Coronary artery (tissue), 2 donors: ENCODE measurements around the gene TMEM63C.

Experiments
- DNase-seq: peaks from one replicate; pipeline ENCODE4 v3.0.0-alpha.2; 2017; ENCODE audit warnings: low spot score
- H3K27ac ChIP-seq, 2 donors: fragments of 200-600 bp; sonication (generic); one replicate each; pipeline ENCODE4 v1.5.1; 2016 to 2019
- H3K4me3 ChIP-seq: fragments of 200-600 bp; sonication (generic); 2 replicates; pipeline ENCODE4 v1.5.1; 2016; ENCODE audit warnings: mild to moderate bottlenecking, moderate library complexity
- CTCF ChIP-seq: fragments of 200-600 bp; sonication (generic); IDR thresholded peaks from one replicate; pipeline ENCODE4 v1.5.1; 2019; ENCODE audit warnings: antibody characterized with exemption

Gene TMEM63C

GRCh38 chr14:77177702-77178101, 3.9 kb upstream of the TMEM63C start:
- DNase-seq, result no peak
- no peak overlapping the region for H3K4me3 ChIP-seq
- TF ChIP-seq CTCF, result no peak

GRCh38 chr14:77178656-77179055, 2.9 kb upstream of the TMEM63C start:
- no peak for TF ChIP-seq CTCF
- H3K27ac ChIP-seq, result no peak overlapping the region
- DNase-seq, result no peak
- H3K4me3 ChIP-seq, result no peak overlapping the region

More at GRCh38 chr14:77177702-77178101, 3.9 kb upstream of the TMEM63C start:
- no peak overlapping the region for H3K27ac ChIP-seq

GRCh38 chr14:77180726-77181602, 634 bp upstream of the TMEM63C start:
- no peak overlapping the region for H3K4me3 ChIP-seq
- no peak overlapping the region for H3K27ac ChIP-seq

DNA sequence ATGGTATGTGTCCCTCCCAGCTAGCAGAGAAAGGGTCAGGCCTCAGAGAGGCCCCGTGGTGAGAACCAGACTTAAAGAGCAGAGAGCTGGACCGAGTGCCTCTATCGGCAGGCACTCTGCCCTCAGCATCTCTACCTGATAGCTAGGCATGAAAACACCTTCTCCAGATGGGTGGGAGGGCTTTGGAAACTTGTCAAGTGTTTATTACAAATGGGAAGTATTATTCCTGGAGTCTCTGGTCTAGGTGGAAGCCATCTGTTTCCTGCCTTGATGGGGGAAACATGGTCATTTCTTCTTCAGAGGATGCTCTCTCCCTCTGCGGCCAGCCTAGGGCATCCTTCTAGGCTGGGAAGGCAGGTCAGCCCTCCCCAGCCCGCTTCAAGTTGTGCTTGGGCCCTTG, 2.3 kb downstream of the TMEM63C start:
- Histone ChIP-seq H3K27ac (no peak overlapping the region), H3K4me3 (no peak overlapping the region)
- TF ChIP-seq CTCF, result no peak
- no peak for DNase-seq

More at GRCh38 chr14:77180726-77181602, 634 bp upstream of the TMEM63C start:
- TF ChIP-seq CTCF, result no peak
- DNase-seq, result no peak

DNA sequence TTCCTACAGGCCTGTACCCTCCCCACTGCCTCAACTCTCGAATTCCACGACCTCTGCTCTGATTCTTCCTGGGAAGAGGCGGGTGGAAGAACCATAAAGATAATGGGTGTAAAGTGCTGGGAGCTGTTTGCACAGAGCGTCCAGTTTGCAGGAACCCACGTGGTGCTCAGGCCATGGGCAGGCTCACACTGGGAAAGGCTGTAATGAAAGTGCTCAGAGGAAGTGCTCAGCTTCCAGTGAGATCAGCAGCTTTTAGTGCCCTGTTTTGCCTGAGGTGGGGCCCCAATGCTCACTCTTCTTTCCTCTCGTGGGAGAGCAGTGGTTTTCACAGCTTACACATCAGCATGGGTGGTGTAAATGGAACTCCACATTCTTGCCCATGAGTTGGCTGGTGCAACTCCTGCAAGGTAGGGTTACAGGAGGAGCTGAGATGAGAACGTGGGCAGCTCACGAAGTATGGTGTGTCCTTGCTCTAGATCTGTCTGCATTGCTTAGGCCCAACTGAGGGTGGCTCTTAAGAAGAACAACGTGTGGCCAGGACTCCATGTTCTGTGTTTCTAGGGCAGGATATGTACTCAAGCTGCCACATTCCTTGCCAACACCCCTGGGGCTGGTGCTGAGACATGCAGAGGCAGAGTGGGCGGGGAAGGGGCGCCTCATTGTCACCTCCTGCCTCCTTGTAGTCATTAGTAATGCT, 2.9 kb downstream of the TMEM63C start:
- TF ChIP-seq CTCF, result no peak
- Histone ChIP-seq H3K4me3 (no peak overlapping the region), H3K27ac (no peak overlapping the region)
- DNase-seq, result no peak

DNA sequence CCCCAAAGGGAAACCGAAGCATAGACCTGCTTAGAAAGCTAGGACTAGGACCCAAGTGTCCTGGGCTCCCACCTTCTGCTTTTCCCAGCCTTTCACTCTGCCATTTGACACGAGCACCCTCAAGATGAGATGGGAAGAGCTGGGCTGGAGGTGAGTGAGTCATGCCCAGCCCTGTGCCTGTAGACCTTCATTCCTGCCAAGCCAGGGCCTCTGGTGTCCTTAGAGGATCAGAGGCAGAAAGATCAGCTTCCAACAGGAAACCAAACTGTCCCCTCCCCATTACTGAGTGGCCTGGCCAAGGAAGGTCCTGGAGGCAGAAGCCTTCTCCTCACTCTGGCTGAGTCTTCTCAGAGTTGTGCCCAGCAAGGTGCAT, 3.5 kb downstream of the TMEM63C start:
- Histone ChIP-seq H3K4me3 (no peak overlapping the region), H3K27ac (no peak overlapping the region)
- no peak for TF ChIP-seq CTCF
- DNase-seq, result no peak
